HL-60/S4 treated with retinoic acid at 250 ng/mL for 4 days and 3 days (cell line): ENCODE results near the gene F11R.
"Not testable (repeated sequence)": the region's sequence is repeated elsewhere in the genome, so short reads cannot be mapped to it uniquely, and the experiment has no call there.

Experiments
- in situ Hi-C: fragments of 300-500 bp; cut with MboI; formaldehyde crosslinking; loops from 2 replicates; pipeline ENCODE4 v1.7.0; 2022; ENCODE audit warnings: low sequenced_read_pairs

The F11R gene

DNA sequence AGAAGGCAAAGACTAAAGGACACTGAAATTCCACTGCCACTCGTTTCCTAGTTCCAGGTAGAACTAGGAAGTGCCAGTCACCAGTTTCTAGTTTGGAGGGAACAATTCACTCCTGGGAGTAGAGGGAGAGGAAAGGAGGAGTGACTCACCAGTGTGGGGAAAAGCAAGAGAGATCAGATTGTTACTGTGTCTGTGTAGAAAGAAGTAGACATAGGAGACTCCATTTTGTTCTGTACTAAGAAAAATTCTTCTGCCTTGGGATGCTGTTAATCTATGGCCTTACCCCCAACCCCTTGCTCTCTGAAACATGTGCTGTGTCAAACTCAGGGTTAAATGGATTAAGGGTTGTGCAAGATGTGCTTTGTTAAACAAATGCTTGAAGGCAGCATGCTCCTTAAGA, 4.3 kb downstream of the F11R start:
- in situ Hi-C loops: not testable (repeated sequence)

DNA sequence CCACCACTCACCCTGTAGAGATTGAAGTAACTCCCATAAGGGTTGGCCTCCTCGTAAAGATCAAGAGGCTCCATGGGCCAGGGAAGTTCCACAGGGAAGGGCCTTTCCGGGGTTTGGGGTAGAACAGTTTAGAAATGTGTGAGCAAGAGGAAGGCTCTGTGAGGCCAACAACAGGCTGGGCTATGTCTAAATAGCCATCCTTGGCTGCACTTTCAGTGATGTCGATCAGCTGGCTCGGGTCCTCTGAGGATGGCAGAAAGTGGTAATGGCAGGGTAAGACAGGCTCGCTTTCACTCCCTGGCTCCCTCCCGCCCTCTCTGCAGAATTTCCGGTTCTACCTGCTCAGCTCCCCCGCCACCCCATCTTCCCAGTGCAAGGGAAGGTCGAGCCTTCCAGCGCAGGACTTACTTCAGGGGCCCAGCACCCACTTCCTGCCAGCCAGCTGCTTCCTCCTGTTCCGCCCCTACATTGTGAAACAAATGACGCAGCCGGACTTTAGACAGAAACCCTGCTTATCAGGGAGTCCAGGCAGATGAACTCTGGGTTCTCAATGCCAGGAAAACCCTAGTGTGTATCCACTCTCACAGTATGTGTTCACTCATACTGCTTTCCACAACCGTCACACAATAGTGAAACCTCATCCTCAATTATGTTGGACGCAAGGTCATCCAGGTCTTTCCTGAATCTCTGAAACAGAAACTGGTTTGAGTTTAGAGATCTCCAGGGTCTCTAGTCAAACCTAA, 7.3 kb downstream of the F11R start:
- in situ Hi-C loops: no loop called here

- in situ Hi-C loops: no loop called here
These were observed 7.8 kb downstream of the F11R start for GRCh38 chr1:161013131-161013487.

DNA sequence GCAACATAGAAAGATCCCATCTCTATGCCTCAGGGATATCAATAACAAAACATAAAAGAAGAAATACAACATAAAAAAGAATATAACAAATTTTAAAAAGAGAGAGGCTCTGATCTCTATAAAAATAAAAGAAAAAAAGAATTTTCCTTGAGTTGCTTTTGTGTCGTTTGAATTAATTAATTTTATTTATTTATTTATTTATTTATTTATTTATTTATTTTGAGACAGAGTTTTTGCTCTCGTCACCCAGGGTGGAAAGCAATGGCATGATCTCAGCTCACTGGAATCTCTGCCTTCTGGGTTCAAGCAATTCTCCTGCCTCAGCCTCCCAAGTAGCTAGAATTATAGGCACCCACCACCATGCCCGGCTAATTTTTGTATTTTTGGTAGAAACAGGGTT, 8.5 kb downstream of the F11R start:
- in situ Hi-C loops: no loop called here

GRCh38 chr1:161009602-161010211, 11.2 kb downstream of the F11R start:
- in situ Hi-C loops: no loop called here

- in situ Hi-C loops: no loop called here
These were observed 12.0 kb downstream of the F11R start for GRCh38 chr1:161008869-161009510.

DNA sequence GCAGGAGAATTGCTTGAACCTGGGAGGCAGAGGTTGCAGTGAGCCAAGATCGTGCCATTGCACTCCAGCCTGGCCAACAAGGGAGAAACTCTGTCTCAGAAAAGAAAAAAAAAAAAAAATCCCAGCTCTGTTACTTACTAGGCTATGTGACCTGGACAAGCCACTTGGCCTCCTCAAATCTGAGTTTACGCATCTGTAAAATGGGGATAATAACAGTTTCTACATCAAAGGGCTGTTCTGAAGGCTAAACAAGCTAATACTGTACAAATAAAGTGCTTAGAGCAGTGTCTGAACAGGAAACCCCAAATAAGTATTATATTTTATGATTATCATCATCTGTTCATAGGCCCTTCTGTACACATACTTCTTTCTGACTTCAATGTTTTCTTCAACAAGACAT, 13.6 kb downstream of the F11R start:
- in situ Hi-C loops: no loop called here

DNA sequence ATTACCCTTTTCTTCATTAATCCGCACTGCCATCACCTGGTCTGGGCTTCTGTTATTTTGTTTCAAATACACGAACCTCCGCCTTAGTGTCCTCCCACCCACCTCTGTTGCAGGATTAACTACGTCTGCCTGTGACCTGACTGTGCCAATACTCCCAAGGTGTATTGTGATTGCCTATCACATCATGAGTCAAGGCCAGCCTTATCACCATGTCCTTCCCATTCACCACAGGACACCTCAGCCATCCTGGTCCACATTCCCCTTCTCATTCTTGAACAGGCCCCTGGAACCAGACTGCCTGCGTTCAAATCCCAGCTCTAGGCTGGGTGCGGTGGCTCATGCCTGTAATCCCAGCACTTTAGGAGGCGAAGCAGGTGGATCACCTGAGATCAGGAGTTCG, 14.4 kb downstream of the F11R start:
- in situ Hi-C loops: no loop called here

DNA sequence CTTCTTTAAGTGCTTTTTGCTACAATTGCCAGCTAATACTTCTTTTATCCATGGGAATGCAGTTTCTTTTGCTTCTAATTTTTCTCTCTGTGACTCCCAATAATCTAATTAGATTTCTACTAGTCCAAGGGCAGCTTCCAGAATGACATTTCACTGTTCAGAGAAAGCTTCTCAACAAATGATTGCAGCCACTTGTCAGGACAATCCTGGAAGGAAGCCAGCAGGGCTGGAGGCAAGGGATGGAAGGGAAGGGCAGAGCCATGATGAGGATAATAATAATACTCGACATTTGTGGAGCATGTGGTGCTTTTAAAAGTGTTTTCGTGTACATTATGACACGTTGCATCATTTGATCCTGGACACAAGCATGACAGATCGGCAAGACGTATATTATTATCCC, 19.4 kb downstream of the F11R start:
- in situ Hi-C loops: no loop called here

DNA sequence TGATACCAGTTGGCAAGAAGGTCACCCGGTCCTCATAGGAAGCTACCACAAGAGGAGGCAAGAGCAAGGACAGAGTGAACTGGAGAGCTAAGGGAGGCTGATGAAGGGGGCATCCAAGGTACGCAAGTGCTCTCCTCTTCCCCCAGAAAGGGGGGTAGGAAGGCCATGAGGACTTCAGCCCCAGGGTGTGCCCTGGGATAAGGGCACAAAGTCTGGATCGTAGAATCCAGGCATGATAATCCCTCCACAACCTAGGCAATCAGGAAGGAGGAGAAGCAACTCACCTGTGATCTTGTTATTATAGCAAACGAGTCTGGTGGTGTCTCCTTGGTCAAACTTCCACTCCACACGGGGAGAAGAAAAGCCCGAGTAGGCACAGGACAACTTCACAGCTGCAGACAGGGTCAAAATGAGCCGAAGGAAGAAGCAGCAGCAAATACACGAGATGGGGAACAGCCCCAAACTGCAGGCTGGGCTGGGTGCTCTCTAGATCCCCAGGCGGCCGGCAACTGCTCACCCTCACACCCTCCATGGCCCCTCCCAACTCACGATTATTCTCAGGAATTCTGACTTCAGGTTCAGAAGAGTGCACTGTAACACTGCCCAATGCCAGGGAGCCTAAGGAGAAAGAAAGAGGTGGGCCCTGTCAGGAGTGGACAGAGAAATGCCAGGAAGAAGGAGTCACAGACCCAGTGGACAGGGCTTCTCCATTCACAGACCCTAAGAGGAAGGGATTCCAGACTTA, 20.0 kb downstream of the F11R start:
- in situ Hi-C loops: no loop called here

- in situ Hi-C loops: no loop called here
These were observed 21.6 kb downstream of the F11R start for GRCh38 chr1:160999376-160999775.

GRCh38 chr1:160997323-160998038, 23.5 kb downstream of the F11R start:
- in situ Hi-C loops: no loop called here

DNA sequence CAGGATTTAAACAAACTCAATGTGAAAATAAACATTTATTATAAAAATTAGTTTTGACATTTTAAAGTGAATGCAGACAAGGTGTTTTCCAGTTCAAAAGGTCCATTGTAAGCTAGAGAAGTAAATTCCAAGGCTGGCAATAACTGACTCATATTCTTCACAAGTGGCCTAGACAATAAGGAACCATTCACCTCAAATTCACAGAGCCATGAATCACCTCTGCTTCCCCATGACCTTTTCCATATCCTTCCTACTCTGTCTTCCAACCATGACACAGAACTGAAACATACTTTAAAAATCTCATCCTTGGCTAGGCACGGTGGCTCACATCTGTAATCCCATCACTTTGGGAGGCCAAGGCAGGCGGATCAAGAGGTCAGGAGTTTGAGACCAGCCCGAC, 24.8 kb downstream of the F11R start:
- in situ Hi-C loops: no loop called here

DNA sequence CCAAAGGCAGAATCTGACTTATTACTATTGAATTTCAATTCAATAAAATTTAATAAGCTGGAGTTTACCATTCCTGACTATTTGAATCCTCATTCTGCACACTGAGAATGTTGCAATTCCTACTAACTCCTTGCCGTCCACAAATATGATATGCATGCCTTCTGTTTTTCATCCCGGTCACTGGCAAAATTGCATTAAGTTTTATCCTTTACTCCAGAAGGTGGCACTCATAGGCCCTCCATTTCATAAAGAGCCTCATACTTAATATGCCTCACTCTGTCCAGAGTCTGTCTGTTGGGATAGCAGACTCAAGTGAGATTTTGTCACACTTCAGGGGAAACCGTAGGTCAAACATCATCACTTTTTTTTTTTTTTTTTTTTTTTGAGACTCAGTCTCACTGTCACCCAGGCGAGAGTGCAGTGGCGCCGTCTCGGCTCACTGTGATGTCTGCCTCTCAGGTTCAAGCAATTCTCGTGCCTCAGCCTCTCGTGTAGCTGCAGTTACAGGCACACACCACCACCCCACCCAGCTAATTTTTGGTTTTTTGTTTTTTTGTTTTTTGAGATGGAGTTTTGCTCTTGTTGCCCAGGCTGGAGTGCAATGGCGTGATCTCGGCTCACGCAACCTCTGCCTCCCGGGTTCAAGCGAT, 27.3 kb downstream of the F11R start:
- in situ Hi-C loops: no loop called here

DNA sequence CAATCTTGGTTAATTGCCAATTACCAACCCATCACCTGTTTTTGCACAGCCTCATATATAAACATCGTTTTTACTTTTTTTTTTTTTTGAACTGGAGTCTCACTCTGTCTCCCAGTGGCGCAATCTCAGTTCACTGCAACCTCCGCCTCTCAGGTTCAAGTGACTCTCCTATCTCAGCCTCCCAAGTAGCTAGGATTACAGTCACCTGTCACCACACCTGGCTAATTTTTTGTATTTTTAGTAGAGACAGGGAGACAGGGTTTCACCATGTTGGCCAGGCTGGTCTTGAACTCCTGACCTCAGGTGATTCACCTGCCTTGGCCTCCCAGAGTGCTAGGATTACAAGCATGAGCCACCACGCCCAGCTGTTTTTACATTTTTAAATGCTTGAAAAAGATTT, 28.9 kb downstream of the F11R start:
- in situ Hi-C loops: not testable (repeated sequence)

DNA sequence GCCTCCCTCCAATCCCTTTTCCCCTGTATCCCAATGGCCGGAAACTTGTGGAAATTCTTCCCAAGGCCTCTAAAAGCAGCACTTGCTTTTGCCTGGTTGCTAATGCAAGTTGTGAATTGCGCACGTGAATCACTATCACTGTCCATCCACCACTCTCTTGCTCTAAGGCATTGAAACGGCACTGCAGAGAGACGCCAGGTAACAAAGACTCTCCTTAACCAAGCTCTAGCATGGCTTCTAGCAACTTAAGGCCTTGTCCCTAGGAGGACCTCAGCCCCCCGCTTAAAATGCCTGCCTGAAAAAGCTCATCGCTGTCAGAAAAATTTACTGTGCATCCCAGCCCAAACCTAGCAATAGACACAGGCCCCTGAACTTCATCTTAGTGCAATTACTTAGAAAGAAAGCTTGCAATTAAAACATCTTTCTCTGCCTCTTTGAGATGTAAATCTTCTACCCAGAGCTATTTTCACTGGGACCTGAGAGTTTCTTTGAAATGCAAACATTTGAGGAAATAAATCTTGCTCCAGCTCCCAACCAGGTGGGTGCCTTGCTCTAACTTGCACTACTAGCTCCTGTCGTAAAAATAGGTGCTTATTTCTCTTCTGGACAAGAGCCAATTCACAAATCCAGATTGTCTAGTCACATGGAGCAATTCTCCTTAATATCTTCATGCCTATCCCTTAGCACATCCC, 33.4 kb downstream of the F11R start:
- in situ Hi-C loops: no loop called here

GRCh38 chr1:160985723-160986122, 35.2 kb downstream of the F11R start:
- in situ Hi-C loops: no loop called here

GRCh38 chr1:160981584-160982411, 39.2 kb downstream of the F11R start:
- in situ Hi-C loops: no loop called here

GRCh38 chr1:160979286-160979685, 41.7 kb downstream of the F11R start:
- in situ Hi-C loops: no loop called here
